ENCODE data around the gene SPACA4. TPM values are rescaled to one million over a fixed set of nuclear protein-coding genes. Genes with fewer than 3 reads are reported as not detected.

SPACA4 gene
- total and polyA plus RNA-seq, 10 of the 15 experiments (the other 5 are each of a cell fraction or from before 2014, with no cell fraction given), result not detected

GRCh38 chr19:48617146-48617937, 10.8 kb downstream of the SPACA4 start (continued):
- no peak for TF ChIP-seq E2F4 (IDR thresholded peaks at IDR 0.05; ENCODE audit: low read depth, low read length)

- peaks cover 51% of the 10 kb centered on the region for H3K79me2 ChIP-seq (ENCODE audit: control insufficient read depth, insufficient read depth, low read length)
- no peaks in the 10 kb centered on the region for H3K27me3 ChIP-seq (replicated peaks in 1 of 2; ENCODE audit: control insufficient read depth in 2 of 2, insufficient read depth in 2 of 2, low read length in 1 of 2)
- peak overlapping the region; percentile 95 for H3K27ac ChIP-seq (ENCODE audit: control insufficient read depth, insufficient read depth)
- ChIA-PET RAD21 (ENCODE audit: unreplicated experiment) (interaction anchor here (0.6 to 1.6 kb wide), 6 partner anchors 9 to 710 kb away, joined by 3 to 15 read pairs (median 6); no protein-coding TSS in a partner anchor), POLR2A (interaction anchor here (0.6 to 6.6 kb wide), 7 partner anchors 10 to 1356 kb away, joined by 3 to 62 read pairs (median 5); partner anchors contain the start of genes CA11, GYS1 and RUVBL2), CTCF (interaction anchor here (1.2 to 1.8 kb wide), 5 partner anchors 10 to 129 kb away, joined by 3 to 8 read pairs (median 6); partner anchors contain the start of gene CA11), SMC1A (ENCODE audit: uncharacterized antibody, unreplicated experiment) (interaction anchor here (1.0 to 1.7 kb wide), 3 partner anchors 15 to 34 kb away, joined by 3 to 4 read pairs (median 3); no protein-coding TSS in a partner anchor)
- in situ Hi-C loops (cut with MboI), result no loop called here
- H3K9me3 ChIP-seq (replicated peaks; ENCODE audit: control insufficient read depth, insufficient read depth, low read length), result no peaks in the 10 kb centered on the region
- intact Hi-C loops (cut with micrococcal nuclease; ENCODE audit: unreplicated experiment), result no loop called here
- ATAC-seq, result no peak
- no peak overlapping the region for H2AFZ ChIP-seq (ENCODE audit: control insufficient read depth, low read depth, low read length)
- peaks cover 25 to 32% of the 10 kb centered on the region in 2 experiments for H3K36me3 ChIP-seq (ENCODE audit: control insufficient read depth in 2 of 2, insufficient read depth in 2 of 2, low read length in 1 of 2)
- no peak for FAIRE-seq
- peak overlapping the region; percentile 99 for H3K9ac ChIP-seq (ENCODE audit: control insufficient read depth, insufficient read depth, low read length)
- peaks cover 15% of the 10 kb centered on the region for H4K20me1 ChIP-seq (ENCODE audit: control insufficient read depth, insufficient read depth)
- peak overlapping the region; percentile 93 for H3K4me3 ChIP-seq
- 1% methylated on average over 18 of the region's 18 CpGs for WGBS (ENCODE audit: insufficient coverage, insufficient replicate concordance, low lambda C conversion rate, missing lambda C conversion rate)
- H3K4me1 ChIP-seq (ENCODE audit: control insufficient read depth, insufficient read depth, low read length), result peaks cover 22% of the 10 kb centered on the region
- peak overlapping the region; percentile 88 for H3K4me2 ChIP-seq (ENCODE audit: control insufficient read depth, insufficient read depth)
- BruUV-seq (replicated peaks), result TSS peak; percentile 84
- no peak for DNase-seq (ENCODE audit: low read depth, low spot score)
- TF ChIP-seq IKZF1 (conservative IDR thresholded peaks at IDR 0.05) (no peak), ZZZ3 (IDR thresholded peaks at IDR 0.05; ENCODE audit: control insufficient read depth, insufficient read length, low read depth) (no peak), GATAD2B (conservative IDR thresholded peaks at IDR 0.05; ENCODE audit: low read depth) (0 out of 2 replicates have a peak, but pooled peaks have one; percentile 13), NR2C1 (IDR thresholded peaks at IDR 0.05) (no peak), FOXM1 (IDR thresholded peaks at IDR 0.05; ENCODE audit: low read depth, low read length) (no peak), FOS (IDR thresholded peaks at IDR 0.05; ENCODE audit: borderline replicate concordance, extremely low read depth, insufficient read length) (no peak), CHD1 (IDR thresholded peaks at IDR 0.05; ENCODE audit: low read depth, low read length) (0 out of 2 replicates have a peak, but pooled peaks have one; percentile 15), REST (IDR thresholded peaks at IDR 0.05; ENCODE audit: low read depth, low read length) (no peak), NR2C2 (IDR thresholded peaks at IDR 0.05; ENCODE audit: borderline replicate concordance, control insufficient read depth, insufficient read length, low read depth) (no peak), LARP7 (IDR thresholded peaks at IDR 0.05) (0 out of 2 replicates have a peak, but pooled peaks have one; percentile 18), POLR2AphosphoS2 (IDR thresholded peaks at IDR 0.05; ENCODE audit: low read depth, low read length) (no peak)
These were observed 11.9 kb downstream of the SPACA4 start for GRCh38 chr19:48618278-48618915.

Data from GM12878 (cell line).